GM19023 (cell line): Measurements from ENCODE around the gene ERH.
A peak's percentile ranks its signal among the peaks of the same experiment; 100 is the strongest.

Experiments used
- ATAC-seq: cut with Tn5 transposase; IDR thresholded peaks from one replicate; pipeline ENCODE4 v1.9.1; 2021; ENCODE audit warnings: mild to moderate bottlenecking, moderate library complexity; ENCODE audit not compliant: unreplicated experiment

Gene ERH

DNA sequence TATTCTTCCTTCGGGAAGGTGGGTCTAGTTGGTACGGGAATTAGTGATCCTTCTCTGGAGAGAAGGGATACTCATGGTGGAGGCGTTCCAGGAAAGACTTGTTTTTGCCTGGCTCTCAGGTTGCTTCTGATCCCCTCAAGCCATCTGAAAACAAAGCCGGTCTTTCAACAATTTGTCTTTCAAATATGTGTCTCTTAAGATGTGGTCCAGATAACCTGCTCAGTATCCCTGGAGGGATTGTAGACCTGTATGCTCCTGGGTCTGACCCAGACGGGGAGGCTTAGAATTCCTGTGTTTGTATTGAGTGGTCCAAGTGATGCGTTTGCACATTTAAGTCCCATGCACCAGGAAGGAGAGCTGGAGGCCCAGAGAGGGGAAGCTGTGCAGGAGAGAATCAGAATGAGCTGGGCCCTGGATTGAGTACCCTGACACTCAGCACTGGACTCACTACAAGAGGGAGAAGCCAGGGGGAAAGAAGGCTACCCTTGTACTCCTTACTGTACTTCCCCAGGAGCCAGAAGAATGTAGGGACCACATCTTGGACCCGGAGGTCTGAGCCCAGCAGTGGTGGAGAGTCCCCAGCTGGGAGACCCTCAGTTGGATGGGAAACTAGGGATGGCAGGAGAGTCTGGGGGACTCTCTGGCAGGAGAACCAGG is 40.4 kb downstream of the ERH start:
- ATAC-seq: no peak

DNA sequence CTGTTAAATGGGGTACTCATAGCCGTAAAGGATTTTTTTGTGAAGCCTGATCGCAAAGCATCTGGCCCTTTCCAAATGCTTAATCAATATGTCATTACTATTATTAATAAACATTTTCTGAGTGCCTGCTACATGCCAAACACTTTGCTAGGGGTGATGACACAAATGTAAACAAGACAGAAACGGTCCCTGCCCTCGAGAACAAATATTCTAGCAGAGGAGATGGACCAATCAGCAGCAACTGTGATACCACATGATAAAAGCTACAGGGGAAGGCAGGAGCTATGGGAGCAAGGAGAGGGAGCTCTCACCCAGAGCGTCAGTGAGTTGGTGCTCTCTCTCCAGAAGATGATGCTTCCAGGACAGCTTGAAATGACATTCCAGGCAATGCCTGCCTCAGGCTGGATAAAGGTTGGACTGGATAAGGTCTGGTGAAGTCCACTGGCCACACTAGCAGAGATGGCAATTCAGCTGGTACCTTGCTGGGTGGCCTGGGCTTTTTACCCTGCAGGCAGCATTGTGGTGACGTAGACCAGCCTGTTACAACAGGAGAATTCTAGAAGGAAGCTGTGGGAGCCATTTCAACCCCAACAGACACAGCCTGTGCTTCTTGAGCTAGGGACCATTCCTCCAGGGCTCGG is 41.1 kb downstream of the ERH start:
- ATAC-seq: no peak

DNA sequence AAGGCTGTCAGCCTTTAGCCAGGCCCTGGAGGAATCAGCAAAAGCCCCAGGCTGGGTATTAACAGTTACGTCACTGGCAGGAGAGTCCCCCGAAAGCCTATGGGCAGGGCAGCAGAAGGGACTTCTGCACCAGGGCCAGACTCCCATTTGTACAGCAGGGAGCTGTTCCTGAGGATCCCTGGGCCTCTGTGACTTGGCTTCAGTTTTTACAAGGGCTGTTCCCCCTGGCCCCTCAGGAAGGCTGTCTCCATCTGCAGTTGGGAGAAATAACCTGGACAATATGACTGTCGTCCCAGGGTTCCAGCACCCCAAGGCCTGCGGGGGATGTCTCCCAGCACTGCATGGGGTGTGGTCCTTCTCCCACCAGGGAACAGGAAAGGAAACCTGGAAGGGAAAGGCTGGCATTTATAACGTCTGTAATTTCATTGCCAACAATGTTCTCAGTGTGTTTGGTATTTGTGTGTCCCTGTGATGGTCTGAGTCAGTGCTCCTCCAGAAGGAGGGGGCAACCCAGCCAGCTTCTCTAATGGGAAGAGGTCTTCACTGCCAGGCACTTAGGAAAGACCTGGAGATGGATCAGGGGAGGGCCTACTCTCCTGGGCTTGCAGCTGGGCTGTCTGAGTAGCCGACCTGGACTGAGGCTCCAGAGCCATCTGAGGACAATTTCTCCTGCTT is 42.4 kb downstream of the ERH start:
- ATAC-seq: no peak

DNA sequence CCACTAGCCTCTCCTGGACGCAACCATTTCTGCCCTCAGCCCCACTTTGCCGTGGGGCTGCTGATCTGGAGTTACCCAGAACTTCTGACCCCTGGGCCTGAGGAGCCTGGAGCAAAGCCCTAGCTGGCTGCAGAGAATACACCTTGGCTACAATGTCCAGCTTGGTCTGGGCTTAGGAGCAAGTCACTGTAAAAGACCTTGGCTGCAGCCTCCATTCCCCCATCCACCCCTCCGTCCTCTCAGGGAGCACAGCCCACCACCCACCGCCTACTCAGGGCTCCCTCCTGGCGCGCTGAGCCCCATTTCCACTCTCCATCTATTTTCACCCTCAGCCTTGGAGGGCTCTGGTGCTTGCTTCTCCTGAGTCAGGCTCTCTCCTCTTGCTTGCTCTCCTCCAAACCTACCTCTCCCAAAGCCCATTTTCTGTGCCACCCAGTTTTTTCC is 42.9 kb downstream of the ERH start:
- no peak for ATAC-seq

DNA sequence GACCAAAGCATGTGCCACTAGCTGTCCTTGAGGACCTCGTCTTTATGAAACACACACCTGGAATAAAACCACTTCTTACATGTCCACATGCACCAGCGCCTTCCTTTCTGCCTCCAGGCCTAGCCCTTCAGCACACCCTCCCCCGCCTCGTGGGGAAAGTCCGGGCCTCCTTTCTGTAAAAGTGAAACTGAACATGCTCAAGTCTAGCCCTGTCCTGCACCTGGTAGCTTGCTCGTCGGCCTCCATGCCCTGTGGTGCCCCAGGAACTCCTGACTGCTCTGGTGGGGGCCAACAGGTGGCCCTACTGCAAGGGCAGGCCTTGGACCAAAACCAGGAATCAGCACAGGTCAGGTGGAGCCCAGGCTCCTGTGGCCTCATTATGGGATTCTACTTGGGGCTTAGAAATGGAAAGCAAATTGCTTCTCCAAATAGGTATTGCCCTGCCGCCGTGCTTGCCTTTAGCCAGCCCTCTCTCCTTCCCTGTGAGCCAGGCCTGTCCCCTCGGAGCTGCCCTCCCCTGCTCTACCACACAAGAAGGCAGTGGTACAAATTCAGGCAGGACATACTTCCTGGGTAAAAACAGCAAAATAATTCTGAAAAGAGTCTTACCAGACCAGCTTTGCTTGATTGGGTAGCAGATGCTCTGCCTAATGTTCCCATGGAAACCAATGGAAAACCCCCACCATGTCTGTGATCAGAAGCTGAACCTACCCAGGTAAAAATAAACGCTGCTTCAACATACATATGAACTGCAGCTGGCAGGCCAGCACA is 43.5 kb downstream of the ERH start:
- peak; percentile 90 for ATAC-seq

DNA sequence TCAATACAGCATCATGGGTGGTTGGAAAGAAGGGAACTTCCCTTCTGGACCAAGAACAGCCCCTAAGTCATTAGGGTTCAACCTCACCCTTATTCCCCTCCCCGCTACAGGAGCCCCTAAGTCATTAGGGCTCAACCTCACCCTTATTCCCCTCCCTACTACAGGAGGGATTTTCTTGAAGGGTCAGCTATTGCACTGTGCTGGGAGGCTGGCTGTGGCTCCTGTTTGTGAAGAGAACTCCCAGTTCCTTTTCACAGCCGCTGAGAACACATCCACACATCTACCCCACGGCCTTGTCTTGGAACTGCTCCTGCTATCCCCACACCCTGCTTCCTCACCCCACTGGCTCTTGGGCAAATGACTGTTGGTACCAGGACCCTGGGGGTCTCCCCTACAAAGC is 44.9 kb downstream of the ERH start:
- no peak for ATAC-seq

DNA sequence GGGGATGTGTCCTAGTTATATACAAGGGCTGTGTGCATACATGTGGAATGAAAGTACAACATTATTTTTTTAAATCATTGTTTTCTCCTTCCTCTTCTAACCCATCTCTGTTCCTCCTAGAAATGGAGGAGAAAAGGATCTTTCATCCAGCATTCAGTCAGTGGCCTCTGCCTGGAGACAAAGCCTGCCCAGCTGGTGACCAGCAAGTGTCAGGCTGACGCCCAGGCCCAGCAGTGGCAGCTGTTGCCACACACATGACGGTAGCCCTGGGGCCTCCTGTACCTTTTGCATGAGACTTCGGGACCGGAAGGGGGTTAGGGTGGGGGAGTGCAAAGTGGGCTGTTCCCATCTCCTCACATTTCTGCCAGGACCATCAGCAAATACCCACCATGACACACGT is 46.2 kb downstream of the ERH start:
- ATAC-seq: no peak

DNA sequence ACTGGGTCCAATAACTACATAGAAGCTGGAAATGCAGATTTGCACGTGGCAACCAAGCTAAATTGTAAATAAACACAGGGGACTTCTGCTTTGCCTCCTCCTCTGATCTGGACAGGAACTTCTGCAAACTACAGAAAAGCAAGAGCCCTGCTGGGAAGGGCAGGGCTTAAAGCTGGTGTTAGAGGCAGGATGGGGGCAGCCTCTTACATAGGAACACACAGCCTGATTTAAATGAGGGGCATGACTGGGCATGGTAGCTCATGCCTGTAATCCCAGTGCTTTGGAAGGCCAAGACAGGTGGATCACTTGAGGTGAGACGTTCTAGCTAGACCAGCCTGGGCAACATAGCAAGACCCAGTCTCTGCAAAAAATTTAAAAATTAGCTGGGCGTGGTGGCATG is 46.7 kb downstream of the ERH start:
- no peak for ATAC-seq

DNA sequence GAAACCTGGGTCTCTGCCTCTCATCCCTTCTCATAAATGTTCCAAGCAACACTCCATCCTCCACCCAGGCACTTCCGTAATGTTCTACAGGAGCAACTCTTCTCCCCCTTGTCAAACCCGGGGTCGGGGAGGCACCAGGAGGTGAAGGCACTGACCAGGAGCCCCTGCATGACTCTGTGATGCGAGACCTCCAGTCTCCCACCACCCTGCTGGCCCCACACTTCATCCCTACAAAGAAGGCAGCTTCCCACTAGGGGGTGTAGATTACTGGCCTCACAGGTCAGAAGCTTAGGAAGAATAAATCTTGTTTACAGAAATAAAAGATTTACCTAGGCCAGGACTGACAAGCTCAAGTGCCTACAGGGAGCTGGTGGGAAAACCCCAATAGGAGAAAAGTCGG is 47.2 kb downstream of the ERH start:
- ATAC-seq: no peak

DNA sequence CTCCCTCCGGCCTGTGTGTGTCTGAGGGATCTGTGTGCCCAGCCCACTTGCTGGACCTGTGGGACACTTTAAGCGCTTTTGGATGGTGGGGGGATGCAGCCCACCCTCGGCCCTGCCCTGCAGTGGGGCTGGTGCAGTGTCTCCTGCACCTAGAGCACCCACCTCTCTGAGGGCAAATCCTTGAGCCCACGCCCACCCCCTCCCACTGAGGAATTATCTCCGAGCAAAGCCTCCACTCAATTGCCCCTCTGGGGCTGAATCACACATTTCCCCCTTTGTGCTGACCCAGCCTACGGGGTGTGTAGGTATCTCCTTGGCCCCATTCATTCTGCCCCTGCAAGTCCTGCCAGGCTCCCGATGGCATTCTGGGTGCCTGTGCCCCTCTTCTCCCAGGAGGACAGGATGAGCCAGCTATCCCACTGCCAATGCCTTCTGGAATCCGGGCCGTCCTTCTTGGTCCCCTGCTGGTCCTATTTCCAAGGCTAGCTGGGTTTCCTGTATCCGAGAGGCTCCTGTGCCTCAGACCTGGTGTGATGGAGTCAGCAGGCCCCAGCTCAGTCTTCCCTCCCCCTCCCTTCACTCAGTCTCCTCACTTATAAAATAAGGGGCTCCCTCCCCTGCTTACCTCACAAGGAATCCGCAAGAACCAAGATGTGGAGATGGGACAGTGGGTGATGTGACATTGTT is 48.9 kb downstream of the ERH start:
- ATAC-seq: no peak

DNA sequence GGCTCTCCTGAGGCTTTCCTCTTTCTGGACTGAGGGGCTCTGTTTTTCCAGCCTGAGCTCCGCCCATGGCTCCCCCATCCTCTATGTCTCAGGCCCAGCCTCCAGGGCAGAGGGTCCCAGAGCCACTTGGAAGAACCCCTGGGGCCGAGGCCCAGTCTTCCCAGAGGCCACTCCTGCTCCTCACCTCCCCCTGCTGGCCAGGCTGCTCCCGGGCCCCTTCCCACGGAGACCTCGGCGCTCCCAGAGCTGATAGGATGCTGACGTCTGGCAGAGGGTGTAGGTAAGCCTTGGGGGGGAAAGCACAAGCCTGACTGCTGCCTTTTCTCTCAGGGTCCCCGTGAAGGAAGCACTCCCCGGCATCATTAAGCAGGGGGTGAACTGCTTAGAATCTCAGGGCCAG is 51.4 kb downstream of the ERH start:
- ATAC-seq: no peak

DNA sequence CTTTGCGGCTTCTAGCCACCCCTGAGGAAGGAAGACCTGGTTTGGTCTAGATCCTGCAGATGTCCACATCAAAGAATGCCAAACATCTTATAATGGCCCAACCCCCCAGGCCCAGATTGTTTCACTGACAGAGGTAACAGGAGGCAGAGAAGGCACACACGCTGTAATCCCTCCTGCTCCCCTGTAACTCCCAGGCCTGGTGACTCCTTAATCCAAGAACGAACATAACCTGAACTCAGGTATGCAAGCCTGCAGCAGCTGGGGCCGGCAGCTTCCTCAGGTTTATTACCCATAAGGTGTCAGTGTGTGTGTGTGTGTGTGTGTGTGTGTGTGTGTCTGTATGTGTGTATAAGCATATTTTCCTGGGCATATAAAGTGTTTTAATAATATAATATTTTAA is 52.7 kb downstream of the ERH start:
- no peak for ATAC-seq

DNA sequence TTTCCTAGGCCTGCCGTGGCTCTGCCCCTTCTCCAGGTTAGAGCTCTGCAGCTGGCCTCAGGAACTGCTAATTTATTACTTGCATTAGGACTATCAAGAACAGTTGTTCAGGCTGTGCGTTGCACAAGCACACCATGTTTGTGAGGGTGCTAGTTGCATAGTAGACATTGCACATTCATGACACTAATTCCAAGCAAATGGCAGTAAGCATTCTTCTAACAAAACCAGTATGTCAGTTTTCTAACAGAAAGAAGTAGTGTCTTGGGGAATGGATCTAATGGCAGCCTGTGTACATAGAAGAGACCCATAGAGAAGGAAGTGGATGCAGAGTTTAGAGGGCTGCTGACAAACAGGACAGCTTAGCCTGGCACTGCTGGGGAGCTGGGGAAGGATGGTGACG is 53.9 kb downstream of the ERH start:
- ATAC-seq: no peak

DNA sequence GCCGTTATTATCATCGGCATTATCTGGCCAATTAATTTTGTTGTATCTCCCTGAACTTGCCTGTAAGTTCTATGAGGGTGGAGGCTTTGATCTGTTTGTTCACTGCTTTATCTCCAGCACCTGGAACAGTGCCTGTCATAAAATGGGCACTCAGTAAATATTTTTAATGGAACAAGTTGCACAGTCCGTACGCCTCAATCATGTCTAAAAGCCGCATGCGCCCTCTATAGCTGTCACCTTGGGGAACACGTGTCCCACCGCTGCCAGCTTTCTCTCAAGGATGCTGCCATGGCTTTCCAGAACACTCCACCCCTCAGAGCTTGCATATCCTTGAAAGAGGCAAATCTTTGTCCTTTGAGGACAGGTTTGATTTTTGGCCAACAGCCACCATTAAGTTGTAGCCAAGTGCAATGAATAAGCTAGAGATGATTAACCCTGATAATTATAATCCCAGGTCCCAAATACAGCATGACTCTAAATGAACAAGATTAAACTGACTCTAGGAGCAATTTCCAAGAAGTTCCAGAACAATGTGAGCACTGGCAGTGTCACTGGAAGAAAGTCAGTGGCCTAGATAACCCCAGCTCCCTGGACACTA is 55.1 kb downstream of the ERH start:
- no peak for ATAC-seq

DNA sequence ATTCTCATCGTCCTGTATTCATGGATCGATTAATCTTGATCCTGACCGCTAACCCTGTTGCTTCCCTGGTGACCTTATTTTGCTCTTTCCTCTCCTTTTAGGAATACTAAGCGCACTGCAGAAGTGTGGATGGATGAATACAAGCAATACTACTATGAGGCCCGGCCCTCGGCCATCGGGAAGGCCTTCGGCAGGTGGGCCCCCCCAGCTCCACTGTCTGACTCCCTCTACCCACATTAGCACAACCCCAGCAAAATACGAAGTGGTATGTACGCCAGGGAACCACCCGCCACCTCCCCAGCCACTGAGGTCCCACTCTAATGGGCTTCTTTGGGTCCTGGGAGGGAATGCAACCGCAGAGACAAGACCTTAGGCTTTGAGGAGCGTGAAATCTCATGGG is 58.7 kb downstream of the ERH start:
- no peak for ATAC-seq

DNA sequence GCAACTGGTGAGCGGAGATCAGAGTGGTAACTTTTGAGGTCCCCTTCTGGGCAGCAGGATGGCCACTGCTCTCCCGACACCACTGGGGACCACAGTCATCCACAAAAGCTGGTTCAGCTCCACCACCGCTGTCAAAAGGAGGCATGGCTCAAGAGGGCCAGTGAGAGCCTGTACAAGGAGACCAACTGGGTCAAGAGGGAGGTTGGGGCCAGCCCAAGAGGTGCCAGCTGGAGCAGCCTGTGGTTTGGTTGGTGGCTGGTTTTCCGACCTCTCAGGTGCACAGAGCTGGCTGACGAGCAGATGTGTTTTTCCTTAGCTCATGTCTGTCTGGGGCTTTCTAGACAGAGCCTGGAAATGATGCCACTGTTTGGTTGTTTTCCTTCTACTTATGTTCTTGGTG is 60.1 kb downstream of the ERH start:
- no peak for ATAC-seq

DNA sequence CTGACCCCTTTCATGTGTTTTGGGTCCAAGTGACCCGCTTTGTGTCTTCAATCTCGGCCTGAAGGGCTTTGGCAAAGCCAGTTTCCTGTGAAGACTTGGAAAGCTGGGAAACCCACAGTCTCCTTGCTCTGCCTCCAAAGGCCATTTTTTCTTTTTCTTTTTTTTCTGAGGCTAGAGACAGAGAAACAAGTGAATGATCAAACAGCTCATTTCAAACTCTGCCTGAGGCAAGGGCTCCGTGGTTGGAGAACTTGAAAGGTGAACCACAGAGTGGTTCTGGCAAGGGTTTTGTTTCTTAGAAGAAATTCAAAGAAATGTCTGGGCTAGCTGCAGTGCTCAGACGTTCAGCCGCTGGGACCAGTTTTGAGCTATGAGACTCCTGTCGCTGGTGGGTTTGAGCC is 62.7 kb downstream of the ERH start:
- ATAC-seq: no peak

DNA sequence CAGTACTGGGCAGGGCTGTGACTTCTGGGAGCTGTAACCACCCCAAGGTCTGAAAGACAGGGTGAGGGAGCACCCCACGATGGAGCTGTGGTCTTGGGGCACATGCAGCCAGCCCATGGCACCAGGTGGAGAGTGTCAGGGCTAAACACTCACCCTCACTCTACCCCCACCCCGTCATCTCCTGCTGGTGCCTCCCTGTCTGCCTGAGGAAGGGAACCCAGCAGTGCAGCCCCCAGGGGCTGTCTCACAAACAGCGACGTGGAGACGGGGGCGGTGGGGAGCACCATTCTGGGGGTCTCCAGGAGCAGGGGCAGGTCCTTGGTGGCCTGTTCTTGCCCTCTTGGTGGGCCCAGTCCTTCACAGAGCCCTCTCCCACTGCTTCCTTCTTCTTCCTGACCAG is 63.5 kb downstream of the ERH start:
- no peak for ATAC-seq

DNA sequence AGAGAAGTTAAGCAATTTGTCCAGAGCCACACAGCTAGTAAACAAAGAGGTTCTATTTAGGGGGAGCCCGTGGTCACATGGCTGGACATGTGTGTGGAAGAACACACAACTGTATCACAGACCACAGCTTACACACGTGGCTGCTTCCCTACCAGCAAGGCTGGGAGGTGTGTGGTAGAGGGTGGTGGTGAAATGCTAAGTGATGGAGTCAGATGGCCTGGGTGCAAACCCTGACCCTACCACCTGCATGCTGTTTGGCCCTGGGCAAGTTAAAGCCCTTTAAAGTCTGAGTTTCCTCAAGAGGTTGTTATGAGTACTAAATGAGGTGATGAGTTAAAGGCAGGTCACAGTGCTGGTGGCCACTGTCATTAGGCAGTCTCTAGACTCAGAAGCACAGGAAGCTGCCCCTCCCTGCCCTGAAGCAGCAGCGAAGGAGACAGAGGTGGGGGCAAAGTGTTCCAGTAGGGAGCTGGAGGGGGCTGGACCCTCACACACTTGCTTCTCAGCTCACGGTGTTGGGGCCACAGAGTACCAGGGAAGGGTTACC is 64.2 kb downstream of the ERH start:
- no peak for ATAC-seq

DNA sequence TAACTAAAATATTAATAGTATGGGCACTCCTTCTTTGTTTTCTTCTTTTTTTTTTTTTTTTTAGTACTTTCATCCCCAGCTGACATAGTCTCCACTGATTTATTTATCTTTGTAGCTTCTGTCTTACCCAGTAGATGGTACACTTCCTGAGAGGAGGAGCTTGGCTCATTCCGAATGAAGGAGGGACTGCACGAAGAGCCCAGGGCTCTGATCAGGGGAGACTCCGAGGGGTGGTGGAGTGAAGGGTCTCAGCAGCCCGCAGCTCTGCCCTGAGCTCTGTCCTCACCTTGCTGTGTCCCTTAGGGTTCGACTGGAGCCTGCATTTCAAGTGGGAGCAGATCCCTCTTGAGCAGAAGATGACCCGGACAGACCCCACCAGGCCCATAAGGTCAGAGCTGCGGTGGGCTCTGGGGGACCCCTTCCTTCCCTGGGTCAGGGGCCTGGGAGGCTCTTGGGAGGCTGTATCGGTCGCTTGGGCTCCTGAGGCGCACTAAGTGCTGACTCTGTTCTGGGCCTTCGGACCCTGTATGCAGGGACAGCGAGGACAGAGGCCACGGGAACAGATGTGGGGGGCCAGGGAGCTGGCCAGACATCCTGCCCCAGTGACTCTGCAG is 65.2 kb downstream of the ERH start:
- ATAC-seq: no peak
